Panc1 (cell line): Measurements from ENCODE around the gene CUX1. TPM values are rescaled to one million over a fixed set of nuclear protein-coding genes. Genes with fewer than 3 reads are reported as not detected.

Experiments used
- ATAC-seq: fragments of 200-7000 bp; cut with Tn5 transposase; 2 replicates; pipeline ENCODE4 v1.9.1; 2020; ENCODE audit warnings: mild to moderate bottlenecking, moderate library complexity
- BruUV-seq: library from RNA; stranded (reverse); fragments of 400-500 nt; replicated peaks from 2 replicates; lab custom pipeline; 2021; lab: Mats Ljungman, UMichigan
- CTCF ChIA-PET: fragments of 300-600 bp; sonication (Branson Sonifier 250); formaldehyde crosslinking; loops from one replicate; lab custom pipeline; 2022; ENCODE audit warnings: antibody characterized with exemption; lab: Charles Lee
- POLR2A ChIA-PET: fragments of 300-600 bp; sonication (Branson Sonifier 250); formaldehyde crosslinking; loops from one replicate; lab custom pipeline; 2022; ENCODE audit warnings: antibody characterized with exemption; lab: Charles Lee
- DNase-seq: peaks from one replicate; pipeline ENCODE4 v3.0.0-alpha.2; 2010; ENCODE audit warnings: low read depth, low spot score
- H3K27ac ChIP-seq: 2 replicates; pipeline ENCODE4 v1.5.1; 2011; ENCODE audit warnings: mild to moderate bottlenecking, low read length, inconsistent platforms
- H3K27me3 ChIP-seq: fragments of 200-500 bp; sonication (Bioruptor generic); 2 replicates; pipeline ENCODE4 v1.6.0; 2014; ENCODE audit warnings: low read length, inconsistent platforms; ENCODE audit not compliant: control insufficient read depth, insufficient read depth
- H3K36me3 ChIP-seq: fragments of 200-500 bp; sonication (Bioruptor generic); 2 replicates; pipeline ENCODE4 v1.5.1; 2014; ENCODE audit warnings: inconsistent platforms, mild to moderate bottlenecking, low read length, moderate library complexity; ENCODE audit not compliant: control insufficient read depth, insufficient read depth
- H3K4me1 ChIP-seq: 2 replicates; pipeline ENCODE4 v1.5.1; 2011; ENCODE audit warnings: inconsistent platforms, mild to moderate bottlenecking, low read length, moderate library complexity; ENCODE audit not compliant: control insufficient read depth, insufficient read depth
- H3K4me3 ChIP-seq, 2 experiments: 2 replicates each; pipeline ENCODE4 v1.5.1; 2011 to 2012; ENCODE audit warnings: low read depth in 2 of 2, low read length in 2 of 2, mild to moderate bottlenecking in 2 of 2, inconsistent platforms in 1 of 2, moderate library complexity in 1 of 2
- H3K9me3 ChIP-seq: fragments of 200-500 bp; sonication (Bioruptor generic); 2 replicates; pipeline ENCODE4 v1.5.1; 2014; ENCODE audit warnings: low read depth, mild to moderate bottlenecking, inconsistent platforms, low read length, moderate library complexity; ENCODE audit not compliant: control insufficient read depth, insufficient read depth
- CTCF ChIP-seq: fragments of 450-650 bp; IDR thresholded peaks from 2 replicates; pipeline ENCODE4 v1.5.1; 2017; ENCODE audit warnings: mild to moderate bottlenecking
- POLR2AphosphoS5 ChIP-seq: IDR thresholded peaks from 2 replicates; pipeline ENCODE4 v1.6.1; 2012; ENCODE audit warnings: mild to moderate bottlenecking, low read depth, low read length, moderate library complexity
- REST ChIP-seq, 2 experiments: IDR thresholded peaks; 2 replicates each; pipeline ENCODE4 v1.6.1; 2011 to 2012; ENCODE audit warnings: low read depth in 2 of 2, control low read depth in 1 of 2, low read length in 1 of 2, mild to moderate bottlenecking in 1 of 2, moderate library complexity in 1 of 2; ENCODE audit not compliant: insufficient read depth in 1 of 2
- SIN3A ChIP-seq: IDR thresholded peaks from 2 replicates; pipeline ENCODE4 v1.6.1; 2012; ENCODE audit warnings: low read depth, mild to moderate bottlenecking, low read length, moderate library complexity, borderline replicate concordance; ENCODE audit not compliant: insufficient read depth
- TCF7L2 ChIP-seq: IDR thresholded peaks from 2 replicates; pipeline ENCODE4 v1.6.1; 2011; ENCODE audit warnings: mild to moderate bottlenecking, low read depth, low read length, inconsistent platforms
- in situ Hi-C: cut with HindIII; loops from 2 replicates; pipeline ENCODE4 v1.10.0; 2016; ENCODE audit warnings: low sequenced_read_pairs, low pct_unique_long_range_greater_than_20kb
- intact Hi-C: fragments of 100-400 bp; cut with micrococcal nuclease; formaldehyde crosslinking; loops from one replicate; pipeline ENCODE4 v1.10.0; 2022; ENCODE audit not compliant: unreplicated experiment
- total RNA-seq: library from RNA; stranded (reverse); gene quantifications from one replicate; pipeline ENCODE4 v1.2.1, GENCODE V29; 2021; ENCODE audit not compliant: unreplicated experiment

The CUX1 gene
- total RNA-seq, 1 experiment from 2014 or later: 50.9 TPM

DNA sequence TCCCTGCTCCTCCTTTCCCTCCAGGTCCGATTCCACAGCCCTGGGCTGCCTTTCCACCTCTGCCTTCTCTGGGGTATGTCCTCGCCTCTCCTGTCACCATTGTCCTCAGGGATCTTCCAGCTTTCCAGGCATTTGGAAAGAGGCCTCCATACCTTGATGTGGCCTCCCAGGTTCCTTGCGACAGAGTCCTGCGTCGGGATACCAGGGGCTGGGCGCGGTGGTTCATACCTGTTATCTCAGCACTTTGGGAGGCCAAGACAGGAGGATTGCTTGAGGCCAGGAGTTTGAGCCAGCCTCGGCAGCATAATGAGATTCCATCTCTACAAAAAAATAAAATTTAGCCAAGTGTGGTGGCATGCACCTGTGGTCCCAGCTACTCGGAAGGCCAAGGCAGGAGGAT lies 171.1 kb downstream of the CUX1 start:
- POLR2A ChIA-PET: interaction anchor here (0.7 kb wide), 1 partner anchor 106 kb away, joined by 3 read pairs; no protein-coding TSS in a partner anchor

GRCh38 chr7:101989101-101989500 lies 171.7 kb downstream of the CUX1 start:
- CTCF ChIA-PET: no interaction called here
- no peaks in the 10 kb centered on the region for H3K4me1 ChIP-seq
- in situ Hi-C loops (no loop called here), intact Hi-C loops (no loop called here)
- BruUV-seq: no TSS peak
- H3K9me3 ChIP-seq: no peaks in the 10 kb centered on the region
- DNase-seq: no peak
- no peaks in the 10 kb centered on the region for H3K36me3 ChIP-seq
- no peak for TF ChIP-seq CTCF
- no peak for TF ChIP-seq POLR2AphosphoS5
- no peak for TF ChIP-seq TCF7L2
- no peak for TF ChIP-seq REST (IDR thresholded peaks at IDR 0.05; ENCODE audit: insufficient read depth in 1 of 2, low read depth in 2 of 2, low read length in 1 of 2)
- no peak for TF ChIP-seq SIN3A
- no peak overlapping the region for H3K4me3 ChIP-seq
- H3K27me3 ChIP-seq: no peaks in the 10 kb centered on the region
- H3K27ac ChIP-seq: no peak overlapping the region
- no peak for ATAC-seq
- POLR2A ChIA-PET: no interaction called here

More for the DNA sequence above, 171.1 kb downstream of the CUX1 start:
- ATAC-seq (no peak), DNase-seq (no peak)
- Histone ChIP-seq H3K9me3 (no peaks in the 10 kb centered on the region), H3K27me3 (no peaks in the 10 kb centered on the region), H3K4me3 (no peak overlapping the region), H3K4me1 (no peaks in the 10 kb centered on the region), H3K27ac (no peak overlapping the region), H3K36me3 (no peaks in the 10 kb centered on the region)
- no TSS peak for BruUV-seq
- in situ Hi-C loops (no loop called here), intact Hi-C loops (no loop called here)
- CTCF ChIA-PET: no interaction called here
- TF ChIP-seq CTCF (no peak), SIN3A (no peak), TCF7L2 (no peak), REST (IDR thresholded peaks at IDR 0.05; ENCODE audit: insufficient read depth in 1 of 2, low read depth in 2 of 2, low read length in 1 of 2) (no peak), POLR2AphosphoS5 (no peak)
